DOHH2 (cell line): ENCODE data around the gene HOXC5.
"Not testable (repeated sequence)": the region's sequence is repeated elsewhere in the genome, so short reads cannot be mapped to it uniquely, and the experiment has no call there.

Source experiments
- H3F3A ChIP-seq: fragments of 200-600 bp; sonication (generic), shearing (Covaris generic); 2 replicates; pipeline ENCODE4 v1.6.0; 2016; ENCODE audit warnings: antibody characterized with exemption, mild to moderate bottlenecking; ENCODE audit not compliant: control insufficient read depth, insufficient read depth
- H3K27ac ChIP-seq: fragments of 200-600 bp; sonication (generic); 2 replicates; pipeline ENCODE4 v1.5.1; 2014; ENCODE audit warnings: low read depth, mild to moderate bottlenecking, low read length, moderate library complexity
- H3K27me3 ChIP-seq: fragments of 200-600 bp; sonication (generic); 2 replicates; pipeline ENCODE4 v1.6.1; 2014; ENCODE audit warnings: mild to moderate bottlenecking, low read length, mixed read lengths; ENCODE audit not compliant: control insufficient read depth
- H3K36me3 ChIP-seq: fragments of 200-600 bp; sonication (generic); 2 replicates; pipeline ENCODE4 v1.6.1; 2014; ENCODE audit warnings: mild to moderate bottlenecking, low read length, moderate library complexity, mixed read lengths; ENCODE audit not compliant: control insufficient read depth
- H3K4me1 ChIP-seq: fragments of 200-600 bp; sonication (generic); 2 replicates; pipeline ENCODE4 v1.6.1; 2014; ENCODE audit warnings: mild to moderate bottlenecking, low read length, mixed read lengths; ENCODE audit not compliant: control insufficient read depth
- H3K4me2 ChIP-seq: fragments of 200-600 bp; sonication (generic); 2 replicates; pipeline ENCODE4 v1.6.0; 2014; ENCODE audit warnings: mild to moderate bottlenecking, low read length, moderate library complexity
- H3K4me3 ChIP-seq: fragments of 200-600 bp; sonication (generic); 2 replicates; pipeline ENCODE4 v1.5.1; 2014; ENCODE audit warnings: mild to moderate bottlenecking, low read length, mixed read lengths
- H3K79me2 ChIP-seq: fragments of 200-600 bp; sonication (generic); 2 replicates; pipeline ENCODE4 v1.6.1; 2014; ENCODE audit warnings: mild to moderate bottlenecking, low read length, mixed read lengths; ENCODE audit not compliant: control insufficient read depth
- H3K9me2 ChIP-seq: fragments of 200-600 bp; sonication (generic); replicated peaks from 2 replicates; pipeline ENCODE4 v1.6.1; 2014; ENCODE audit warnings: mild to moderate bottlenecking, low read length, mixed read lengths; ENCODE audit not compliant: control insufficient read depth
- H3K9me3 ChIP-seq: fragments of 200-600 bp; sonication (generic); 2 replicates; pipeline ENCODE4 v1.6.1; 2014; ENCODE audit warnings: antibody characterized with exemption, low read length, mixed read lengths; ENCODE audit not compliant: control insufficient read depth, insufficient read depth
- H4K20me1 ChIP-seq: fragments of 200-600 bp; sonication (generic); 2 replicates; pipeline ENCODE4 v1.6.0; 2014; ENCODE audit warnings: low read depth, mild to moderate bottlenecking, antibody characterized with exemption, low read length, moderate library complexity; ENCODE audit not compliant: control insufficient read depth, insufficient read depth
- CTCF ChIP-seq: fragments of 200-600 bp; sonication (generic); IDR thresholded peaks from one replicate; pipeline ENCODE4 v1.5.1; 2014; ENCODE audit warnings: antibody characterized with exemption, mild to moderate bottlenecking, low read depth, low read length; ENCODE audit not compliant: poor library complexity, severe bottlenecking
- EZH2phosphoT487 ChIP-seq: fragments of 200-600 bp; sonication (generic); IDR thresholded peaks from 2 replicates; pipeline ENCODE4 v1.6.1; 2017; ENCODE audit warnings: borderline replicate concordance, mild to moderate bottlenecking, antibody characterized with exemption, low read length, moderate library complexity, mixed read lengths

The HOXC5 gene

GRCh38 chr12:54040148-54040494, 7.3 kb downstream of the HOXC5 start:
- H3K27me3 ChIP-seq: peaks cover 10% of the 10 kb centered on the region
- no peaks in the 10 kb centered on the region for H3K79me2 ChIP-seq
- peaks cover 25% of the 10 kb centered on the region for H3K4me1 ChIP-seq
- H3K36me3 ChIP-seq: no peaks in the 10 kb centered on the region
- H3K9me2 ChIP-seq: no peaks in the 10 kb centered on the region
- no peak overlapping the region for H3K4me3 ChIP-seq
- H3K27ac ChIP-seq: no peak overlapping the region
- H3K4me2 ChIP-seq: no peak overlapping the region
- H4K20me1 ChIP-seq: no peaks in the 10 kb centered on the region
- H3K9me3 ChIP-seq: no peaks in the 10 kb centered on the region
- no peak for TF ChIP-seq EZH2phosphoT487
- no peak for TF ChIP-seq CTCF
- no peaks in the 10 kb centered on the region; the same call in 1 of the 2 replicates for H3F3A ChIP-seq

DNA sequence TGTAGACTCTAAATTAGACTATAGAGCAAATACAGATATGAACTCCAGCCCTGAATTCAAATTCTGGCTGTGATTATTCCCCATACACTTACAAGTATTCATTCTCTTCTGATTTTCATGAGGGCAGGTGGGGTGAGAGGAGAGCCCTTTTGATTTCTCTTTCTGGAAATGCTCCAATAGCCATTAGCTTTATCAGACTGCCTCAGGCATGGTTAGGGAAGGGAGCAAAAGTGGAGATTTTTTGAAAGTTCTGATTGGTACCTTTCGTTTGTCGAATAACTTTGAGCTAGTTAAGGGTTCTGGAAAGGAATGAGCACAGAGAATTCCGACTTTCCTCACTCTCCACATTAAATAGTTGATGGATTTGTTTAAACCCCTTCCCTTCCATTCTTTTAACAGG, 7.8 kb downstream of the HOXC5 start:
- Histone ChIP-seq H3K4me2 (no peak overlapping the region), H3K9me2 (no peaks in the 10 kb centered on the region), H3K9me3 (no peaks in the 10 kb centered on the region), H3K27me3 (peaks cover 10% of the 10 kb centered on the region), H4K20me1 (no peaks in the 10 kb centered on the region), H3K4me1 (peaks cover 25% of the 10 kb centered on the region), H3K36me3 (no peaks in the 10 kb centered on the region), H3K27ac (no peak overlapping the region), H3K4me3 (no peak overlapping the region), H3F3A (no peaks in the 10 kb centered on the region; the same call in 1 of the 2 replicates), H3K79me2 (no peaks in the 10 kb centered on the region)
- TF ChIP-seq EZH2phosphoT487 (no peak), CTCF (no peak)

DNA sequence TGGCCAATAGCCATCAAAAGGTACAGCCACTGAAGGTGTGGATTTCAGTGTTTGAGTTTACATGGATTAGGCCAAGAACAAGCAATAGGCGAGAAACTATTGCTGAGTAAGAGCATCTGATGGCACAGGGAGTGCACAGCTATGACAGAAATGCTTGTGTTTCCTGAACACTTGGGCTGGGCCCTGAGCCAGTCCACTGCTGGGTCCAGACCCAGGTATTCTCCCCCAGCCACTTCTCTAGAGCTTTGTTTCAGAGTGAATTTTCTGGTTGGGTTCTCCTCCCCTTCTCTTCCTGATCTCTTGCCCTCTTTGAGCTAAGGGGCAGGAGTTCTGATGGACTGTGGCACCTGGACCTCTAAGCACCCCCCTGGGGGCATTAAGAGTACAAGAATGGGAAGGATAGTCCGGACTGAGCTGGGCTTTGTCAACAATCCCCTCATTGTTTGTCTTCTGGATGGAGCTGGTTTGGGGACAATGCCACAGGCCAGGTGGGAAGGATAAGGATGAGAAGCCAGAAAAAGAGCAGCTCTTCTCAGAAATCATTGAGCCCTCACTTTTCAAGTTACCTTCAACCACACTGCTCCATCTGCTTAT, 8.3 kb downstream of the HOXC5 start:
- H3K4me3 ChIP-seq: no peak overlapping the region
- no peaks in the 10 kb centered on the region for H3K79me2 ChIP-seq
- TF ChIP-seq CTCF (no peak), EZH2phosphoT487 (no peak)
- no peak overlapping the region for H3K27ac ChIP-seq
- no peak overlapping the region for H3K4me2 ChIP-seq
- H3F3A ChIP-seq: no peaks in the 10 kb centered on the region; the same call in 1 of the 2 replicates
- H4K20me1 ChIP-seq: no peaks in the 10 kb centered on the region
- H3K36me3 ChIP-seq: no peaks in the 10 kb centered on the region
- H3K9me2 ChIP-seq: no peaks in the 10 kb centered on the region
- H3K9me3 ChIP-seq: no peaks in the 10 kb centered on the region
- H3K27me3 ChIP-seq: peaks cover 12% of the 10 kb centered on the region
- peaks cover 25% of the 10 kb centered on the region for H3K4me1 ChIP-seq

DNA sequence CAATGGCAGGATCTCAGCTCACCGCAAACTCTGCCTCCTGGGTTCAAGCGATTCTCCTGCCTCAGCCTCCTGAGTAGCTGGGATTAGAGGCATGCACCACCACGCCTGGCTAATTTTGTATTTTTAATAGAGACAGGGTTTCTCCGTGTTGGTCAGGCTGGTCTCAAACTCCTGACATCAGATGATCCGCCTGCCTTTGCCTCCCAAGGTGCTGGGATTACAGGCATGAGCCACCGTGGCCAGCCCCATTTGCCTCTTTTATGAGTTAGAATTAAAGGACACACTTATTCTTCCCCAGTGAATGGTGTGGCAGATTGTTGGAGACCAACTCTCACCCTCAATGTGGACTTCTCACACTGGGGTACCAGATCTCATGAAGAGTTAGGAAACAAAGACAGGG, 9.2 kb downstream of the HOXC5 start:
- Histone ChIP-seq H3K27me3 (peaks cover 17% of the 10 kb centered on the region), H3K4me1 (peaks cover 19% of the 10 kb centered on the region)
- H3K4me3 ChIP-seq, H3K79me2 ChIP-seq, H3F3A ChIP-seq, H3K4me2 ChIP-seq, H3K9me2 ChIP-seq, H3K36me3 ChIP-seq, H3K9me3 ChIP-seq, H3K27ac ChIP-seq, H4K20me1 ChIP-seq: not testable (repeated sequence)
